ENCODE data around the gene PPCDC.
"Not testable (repeated sequence)": the region's sequence is repeated elsewhere in the genome, so short reads cannot be mapped to it uniquely, and the experiment has no call there.

The PPCDC gene

DNA sequence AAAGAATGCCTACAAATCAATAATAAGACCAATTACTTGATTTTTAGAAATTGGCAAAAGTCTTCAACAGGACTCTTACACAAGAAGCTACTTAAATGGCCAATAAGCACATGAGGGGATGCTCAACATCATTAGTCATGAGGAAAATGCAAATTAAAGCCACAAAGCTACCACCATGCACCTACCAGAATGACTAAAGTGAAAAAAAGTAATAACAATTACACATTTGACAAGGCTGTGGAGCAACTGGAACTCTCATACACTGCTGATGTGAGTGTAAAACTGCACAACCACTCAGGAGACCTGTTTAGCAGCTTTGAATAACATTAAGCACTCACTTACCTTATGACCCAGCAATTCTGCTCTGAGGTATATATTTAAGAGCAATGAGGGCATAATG is 68.4 kb downstream of the PPCDC start:
- no peak for ATAC-seq

GRCh38 chr15:75094961-75095478 is 71.6 kb downstream of the PPCDC start:
- ATAC-seq, result not testable (repeated sequence)

More for the DNA sequence above, 68.4 kb downstream of the PPCDC start:
- TF ChIP-seq ZNF565 (CRISPR knock-in tag; conservative IDR thresholded peaks at IDR 0.05; ENCODE audit: low read depth) (no peak), RARB (CRISPR knock-in tag; IDR thresholded peaks at IDR 0.05) (no peak), PPARA (CRISPR knock-in tag; IDR thresholded peaks at IDR 0.05; ENCODE audit: borderline replicate concordance) (no peak), CSDC2 (CRISPR knock-in tag; IDR thresholded peaks at IDR 0.05) (no peak), ZNF8 (CRISPR knock-in tag; IDR thresholded peaks at IDR 0.05) (no peak), PATZ1 (CRISPR knock-in tag; IDR thresholded peaks at IDR 0.05; ENCODE audit: borderline replicate concordance) (no peak), ZNF70 (CRISPR knock-in tag; IDR thresholded peaks at IDR 0.05) (no peak), ZFP30 (CRISPR knock-in tag; IDR thresholded peaks at IDR 0.05) (no peak), TSHZ2 (CRISPR knock-in tag; IDR thresholded peaks at IDR 0.05) (no peak), TCF4 (CRISPR knock-in tag; IDR thresholded peaks at IDR 0.05; ENCODE audit: borderline replicate concordance) (no peak), SNAI2 (CRISPR knock-in tag; IDR thresholded peaks at IDR 0.05) (no peak), BACH2 (CRISPR knock-in tag; IDR thresholded peaks at IDR 0.05; ENCODE audit: borderline replicate concordance) (no peak), ARNTL (CRISPR knock-in tag; IDR thresholded peaks at IDR 0.05; ENCODE audit: borderline replicate concordance, low read depth) (no peak), CREB5 (CRISPR knock-in tag; IDR thresholded peaks at IDR 0.05; ENCODE audit: low read depth) (no peak), ZC3H10 (CRISPR knock-in tag; IDR thresholded peaks at IDR 0.05) (no peak), ESRRG (CRISPR knock-in tag; IDR thresholded peaks at IDR 0.05) (no peak), TOX (CRISPR knock-in tag; IDR thresholded peaks at IDR 0.05; ENCODE audit: borderline replicate concordance) (no peak), ZFP3 (CRISPR knock-in tag; IDR thresholded peaks at IDR 0.05) (no peak), GLIS3 (CRISPR knock-in tag; IDR thresholded peaks at IDR 0.05) (no peak)
- TF ChIP-seq, protein P1, sequence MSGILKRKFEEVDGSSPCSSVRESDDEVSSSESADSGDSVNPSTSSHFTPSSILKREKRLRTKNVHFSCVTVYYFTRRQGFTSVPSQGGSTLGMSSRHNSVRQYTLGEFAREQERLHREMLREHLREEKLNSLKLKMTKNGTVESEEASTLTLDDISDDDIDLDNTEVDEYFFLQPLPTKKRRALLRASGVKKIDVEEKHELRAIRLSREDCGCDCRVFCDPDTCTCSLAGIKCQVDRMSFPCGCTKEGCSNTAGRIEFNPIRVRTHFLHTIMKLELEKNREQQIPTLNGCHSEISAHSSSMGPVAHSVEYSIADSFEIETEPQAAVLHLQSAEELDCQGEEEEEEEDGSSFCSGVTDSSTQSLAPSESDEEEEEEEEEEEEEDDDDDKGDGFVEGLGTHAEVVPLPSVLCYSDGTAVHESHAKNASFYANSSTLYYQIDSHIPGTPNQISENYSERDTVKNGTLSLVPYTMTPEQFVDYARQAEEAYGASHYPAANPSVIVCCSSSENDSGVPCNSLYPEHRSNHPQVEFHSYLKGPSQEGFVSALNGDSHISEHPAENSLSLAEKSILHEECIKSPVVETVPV (CRISPR knock-in tag; IDR thresholded peaks at IDR 0.05), result no peak

GRCh38 chr15:75095594-75095993 is 72.2 kb downstream of the PPCDC start:
- ATAC-seq, result no peak
- TF ChIP-seq SNAI2 (CRISPR knock-in tag; IDR thresholded peaks at IDR 0.05) (no peak), CSDC2 (CRISPR knock-in tag; IDR thresholded peaks at IDR 0.05) (no peak), GLIS3 (CRISPR knock-in tag; IDR thresholded peaks at IDR 0.05) (no peak), ARNTL (CRISPR knock-in tag; IDR thresholded peaks at IDR 0.05; ENCODE audit: borderline replicate concordance, low read depth) (no peak), ZNF70 (CRISPR knock-in tag; IDR thresholded peaks at IDR 0.05) (no peak)

DNA sequence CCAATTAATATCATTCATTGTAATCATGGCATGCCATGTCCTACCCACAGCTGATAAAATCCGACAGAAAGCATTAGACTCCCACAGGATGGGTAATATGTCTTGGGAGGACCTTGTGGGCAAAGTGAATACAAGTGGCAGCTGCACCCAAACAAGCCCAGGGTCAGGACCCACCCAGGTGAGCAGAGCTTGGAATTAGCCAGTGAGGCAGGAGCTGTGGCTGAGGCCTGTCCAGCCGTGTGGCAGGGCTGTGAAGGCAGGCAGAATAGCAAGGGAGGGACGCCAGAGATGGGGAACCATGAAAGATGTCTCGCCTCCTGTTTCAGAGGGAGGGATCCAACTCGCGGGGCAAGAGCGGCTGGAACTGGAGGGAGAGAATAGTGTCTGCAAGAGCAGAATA is 74.5 kb downstream of the PPCDC start:
- no peak for ATAC-seq
- no peak for TF ChIP-seq RARB (CRISPR knock-in tag; IDR thresholded peaks at IDR 0.05)
- TF ChIP-seq, protein P1 (CRISPR knock-in tag; IDR thresholded peaks at IDR 0.05), result no peak
- no peak for TF ChIP-seq ZNF8 (CRISPR knock-in tag; IDR thresholded peaks at IDR 0.05)
- TF ChIP-seq TCF4 (CRISPR knock-in tag; IDR thresholded peaks at IDR 0.05; ENCODE audit: borderline replicate concordance), result no peak
- no peak for TF ChIP-seq CSDC2 (CRISPR knock-in tag; IDR thresholded peaks at IDR 0.05)
